Measurements from ENCODE around the gene KLHL22. TPM values are rescaled to one million over a fixed set of nuclear protein-coding genes. Genes with fewer than 3 reads are reported as not detected.
"Not testable (repeated sequence)": the region's sequence is repeated elsewhere in the genome, so short reads cannot be mapped to it uniquely, and the experiment has no call there.

Gene KLHL22
- total RNA-seq, 1 donor from 2014 or later = 21.4 TPM

DNA sequence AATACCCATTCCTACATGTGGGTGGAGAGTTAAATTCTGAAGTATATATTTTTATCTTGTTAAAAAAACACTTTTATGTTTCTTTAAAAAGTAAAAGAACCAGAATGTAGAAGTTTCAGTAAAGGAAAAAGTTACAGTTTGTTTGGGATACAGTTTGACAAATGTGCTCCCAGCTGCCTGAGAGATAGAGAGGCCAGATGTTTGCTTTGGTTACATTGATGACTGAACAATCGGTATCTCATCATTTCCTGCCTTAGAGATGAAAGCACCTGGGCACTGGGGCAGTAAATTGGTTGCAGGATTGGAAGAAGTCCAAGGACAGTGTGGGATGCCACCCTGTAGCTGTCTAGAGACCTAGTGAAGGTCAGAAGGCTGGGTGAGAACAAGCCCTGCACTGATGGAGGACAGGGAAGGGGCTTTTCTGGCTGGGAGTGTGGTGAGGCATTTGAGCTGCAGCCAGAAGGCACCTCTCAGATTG, 28.4 kb upstream of the KLHL22 start:
- no peak for DNase-seq (ENCODE audit: low read depth, low spot score)

DNA sequence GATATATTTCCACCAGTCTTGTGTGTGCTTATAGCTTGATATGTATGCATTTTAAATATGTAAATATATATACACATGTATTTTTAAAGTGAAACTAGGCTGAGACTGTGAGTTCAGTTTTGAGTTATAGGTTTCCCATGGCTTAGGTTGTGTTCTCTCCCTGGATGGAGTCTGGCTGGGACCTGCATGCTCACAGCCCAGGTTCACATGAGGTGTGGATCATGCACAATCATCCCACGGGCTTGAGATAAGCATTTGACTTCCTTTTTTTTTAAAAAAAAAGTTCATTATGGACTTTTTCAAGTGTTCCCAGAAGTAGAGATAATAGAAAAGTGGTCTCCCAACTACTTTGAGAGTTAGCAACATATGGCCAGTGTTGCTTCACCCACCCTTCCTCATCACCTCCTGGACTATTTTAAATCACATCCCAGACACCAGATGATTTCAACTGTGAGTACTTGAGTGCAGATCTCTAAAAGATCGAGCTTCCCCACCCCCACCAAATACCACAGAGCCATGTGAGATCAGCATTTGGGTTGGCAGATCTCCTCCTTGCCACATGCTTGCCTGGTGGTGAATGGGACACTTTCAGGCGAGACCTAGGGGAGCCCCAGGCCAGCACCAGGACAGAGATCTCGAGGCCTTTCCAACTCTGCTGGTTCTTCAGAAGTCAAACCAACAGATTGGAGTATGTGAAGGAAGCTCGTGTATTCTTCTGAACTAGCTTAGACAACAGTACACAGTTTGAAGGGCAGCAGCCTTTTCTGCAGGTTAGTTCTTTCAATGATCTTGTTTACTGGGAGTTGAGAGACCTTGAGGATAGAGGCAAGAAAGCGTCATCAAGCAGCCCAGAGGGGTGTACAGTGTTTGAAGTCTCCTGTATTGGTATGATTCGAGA, 27.7 kb upstream of the KLHL22 start:
- DNase-seq (ENCODE audit: low read depth, low spot score) = no peak

DNA sequence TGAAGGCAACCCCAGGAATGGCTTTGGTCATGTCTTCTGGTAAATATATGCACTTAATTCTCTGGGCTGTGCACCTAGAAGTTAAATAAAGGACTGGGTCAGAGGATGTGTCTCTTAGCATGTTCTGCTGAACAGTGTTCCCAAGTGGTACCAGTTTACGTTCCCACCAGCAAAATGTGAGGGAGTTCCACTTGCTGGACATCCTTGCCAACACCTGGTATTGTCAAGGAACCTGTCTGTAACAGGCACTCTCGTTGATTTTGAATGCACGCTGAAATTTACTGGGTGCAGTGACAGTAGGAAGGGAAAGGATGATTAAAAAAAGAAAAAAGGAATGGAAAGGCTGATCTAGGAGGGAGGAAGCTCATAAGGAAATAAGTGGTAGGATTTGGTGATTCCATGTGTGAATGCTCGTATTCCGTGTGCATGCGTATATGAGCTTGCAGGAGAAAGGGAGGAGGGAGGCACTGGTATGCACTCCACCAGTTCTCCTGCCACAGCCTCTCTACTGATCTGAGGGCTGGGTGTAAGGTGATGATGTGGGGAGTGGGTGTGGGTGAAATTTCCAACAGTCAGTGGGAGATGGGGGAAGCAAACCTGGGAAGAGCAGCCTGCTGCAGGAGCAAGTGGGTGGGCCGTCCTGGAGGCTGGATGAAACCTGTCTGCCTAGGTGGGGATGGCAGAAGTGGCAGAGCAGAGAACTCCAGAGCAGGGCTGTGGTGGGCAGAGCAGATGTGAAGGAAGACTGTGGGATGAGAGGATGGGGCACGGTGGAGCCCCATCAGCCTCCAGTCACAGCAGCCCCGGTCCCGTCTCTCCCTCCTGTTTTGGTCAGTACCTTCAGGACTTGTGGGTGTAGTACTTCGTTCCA, 26.8 kb upstream of the KLHL22 start:
- DNase-seq (ENCODE audit: low read depth, low spot score) = no peak

DNA sequence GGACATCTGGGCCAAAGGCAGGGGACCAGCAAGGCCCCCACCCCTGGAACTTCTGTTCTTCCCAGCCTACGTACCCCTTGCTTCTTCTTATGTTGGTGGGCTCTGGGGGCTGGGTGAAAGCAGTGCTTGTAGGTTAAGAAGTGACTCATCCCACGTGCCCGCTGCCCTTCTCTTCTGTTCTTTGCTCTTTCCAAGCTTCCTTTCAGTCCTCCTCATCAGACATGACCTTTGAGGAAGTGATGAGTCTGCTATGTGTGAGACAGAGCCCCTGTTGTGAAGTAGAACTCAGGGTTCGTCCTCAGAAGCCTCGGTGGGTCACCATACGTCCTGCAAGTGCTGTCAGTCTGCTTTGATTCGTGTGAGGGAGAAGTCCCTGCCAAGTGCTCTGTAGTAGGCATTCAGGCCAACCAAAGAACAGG, 24.5 kb upstream of the KLHL22 start:
- DNase-seq (ENCODE audit: low read depth, low spot score) = no peak

DNA sequence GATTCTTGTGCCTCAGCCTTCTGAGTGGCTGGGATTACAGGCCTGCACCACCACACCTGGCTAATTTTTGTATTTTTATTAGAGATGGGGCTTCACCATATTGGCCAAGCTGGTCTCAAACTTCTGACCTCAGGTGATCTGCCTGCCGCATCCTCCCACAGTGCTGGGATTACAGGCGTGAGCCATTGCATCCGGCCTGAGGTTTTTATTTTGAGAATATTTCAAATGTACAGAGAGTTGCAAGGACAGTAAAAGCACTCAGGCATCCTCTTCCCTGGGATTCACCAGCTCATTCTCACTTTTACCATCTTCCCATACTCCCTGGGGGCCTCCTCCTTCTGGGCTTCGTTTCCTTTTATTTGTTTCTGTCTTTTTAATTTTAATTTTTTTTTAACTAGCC, 24.0 kb upstream of the KLHL22 start:
- no peak for DNase-seq (ENCODE audit: low read depth, low spot score)

DNA sequence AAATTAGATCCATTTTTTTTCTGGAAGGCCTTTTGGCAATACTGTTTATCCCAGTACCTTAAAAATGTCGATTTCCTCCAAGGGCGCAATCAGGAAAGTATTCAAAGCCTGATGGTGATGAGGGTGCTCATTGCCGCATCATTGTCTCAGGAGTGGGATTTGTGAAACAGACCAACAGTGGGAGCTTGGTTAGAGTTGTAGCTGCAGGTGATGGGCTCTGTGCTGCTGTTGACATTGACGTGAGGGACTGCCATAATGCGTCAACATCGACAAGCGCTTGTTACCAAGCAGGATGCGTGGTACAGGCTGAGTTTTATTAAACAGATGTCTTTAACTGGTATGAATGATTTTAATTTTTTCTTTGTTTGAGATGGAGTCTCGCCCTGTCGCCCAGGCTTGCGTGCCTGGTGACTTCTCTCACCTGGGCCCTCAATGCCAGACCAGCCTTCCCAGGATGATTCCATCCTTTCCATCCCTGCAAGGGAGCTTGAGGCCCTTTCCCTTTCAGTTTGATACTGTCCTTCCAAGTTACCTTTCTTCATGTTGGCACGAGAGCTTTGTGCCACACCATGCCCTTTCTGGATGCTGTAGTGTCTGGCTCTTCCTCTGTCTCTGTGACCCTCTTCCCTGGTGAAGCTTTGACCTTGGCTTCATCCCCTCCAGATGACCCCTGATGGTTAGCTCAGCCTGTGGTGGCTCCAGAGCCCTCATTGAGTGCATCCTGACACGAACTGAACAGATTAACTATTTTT, 22.4 kb upstream of the KLHL22 start:
- no peak for DNase-seq (ENCODE audit: low read depth, low spot score)

DNA sequence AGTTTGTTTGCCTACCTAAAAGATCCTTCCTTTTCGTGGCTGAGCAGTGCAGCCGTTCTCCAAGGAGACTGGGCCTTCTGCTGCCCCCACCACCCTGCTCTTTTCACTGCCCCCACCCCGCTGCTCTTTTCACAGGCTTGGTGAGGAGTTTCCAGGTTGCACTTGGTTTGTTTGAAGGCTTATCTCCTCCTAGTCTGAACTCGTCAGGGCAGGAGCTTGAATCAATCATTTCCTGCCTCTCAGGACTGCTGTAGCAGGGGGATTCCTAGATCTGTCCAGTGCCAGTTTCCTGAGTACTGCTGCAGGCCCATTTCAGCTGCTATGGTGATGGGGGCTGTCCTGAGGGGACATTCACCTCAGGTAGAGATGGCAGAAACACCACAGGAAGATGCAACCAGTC, 21.8 kb upstream of the KLHL22 start:
- no peak for DNase-seq (ENCODE audit: low read depth, low spot score)

DNA sequence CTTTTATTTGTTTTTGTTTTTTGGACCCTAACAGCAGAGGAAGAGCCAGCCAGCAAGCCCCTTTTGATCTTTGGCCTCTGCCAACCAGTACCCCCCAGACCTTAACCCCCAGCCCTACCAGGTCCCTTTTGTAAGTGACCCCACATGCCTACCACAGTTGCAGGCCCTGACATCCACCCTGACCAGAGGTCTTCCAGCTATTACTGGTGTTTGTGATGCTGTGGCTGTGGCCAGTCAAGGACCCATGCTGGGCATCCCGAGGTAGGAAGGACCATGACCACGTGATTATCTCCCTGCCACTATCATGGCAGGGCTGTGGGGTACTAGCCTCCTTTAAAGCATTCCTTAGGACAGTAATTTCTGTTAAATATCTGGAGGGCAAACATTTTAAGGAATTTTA, 20.8 kb upstream of the KLHL22 start:
- DNase-seq (ENCODE audit: low read depth, low spot score) = no peak

DNA sequence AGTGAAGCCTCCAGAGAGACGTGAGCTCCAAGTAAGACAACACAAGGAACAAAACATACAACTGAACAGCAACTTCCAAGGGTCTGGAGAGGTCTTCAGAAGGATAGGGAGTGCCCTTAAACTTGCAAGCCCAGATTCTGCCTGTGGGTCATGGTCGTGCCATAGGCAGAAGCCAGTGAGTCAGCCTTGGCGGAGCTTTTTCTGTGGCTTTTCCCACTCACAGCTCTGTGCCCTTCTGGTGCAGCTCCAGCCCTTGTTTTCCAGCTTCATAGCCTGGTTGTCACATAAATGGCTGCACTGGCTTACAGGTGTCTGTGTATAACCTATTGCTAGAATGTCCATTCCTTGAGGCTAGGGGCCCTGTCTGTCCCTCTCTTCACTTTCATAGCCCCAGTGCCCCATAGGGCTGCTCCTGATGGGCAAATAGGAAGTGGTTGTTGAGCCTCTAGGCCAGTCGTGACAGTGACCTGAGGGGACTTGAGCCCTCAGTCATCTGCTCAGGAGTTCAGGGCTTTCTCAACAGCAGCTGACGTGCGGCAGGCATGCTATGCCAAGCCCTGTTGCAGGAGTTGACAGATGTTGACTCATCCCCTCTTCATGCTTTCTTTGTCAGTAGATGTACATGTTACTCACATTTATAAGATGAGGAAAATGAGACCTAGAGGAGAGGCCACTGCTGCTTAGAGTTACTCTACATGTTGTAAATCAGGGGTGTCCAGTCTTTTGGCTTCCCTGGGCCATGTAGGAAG, 19.2 kb upstream of the KLHL22 start:
- no peak for DNase-seq (ENCODE audit: low read depth, low spot score)

DNA sequence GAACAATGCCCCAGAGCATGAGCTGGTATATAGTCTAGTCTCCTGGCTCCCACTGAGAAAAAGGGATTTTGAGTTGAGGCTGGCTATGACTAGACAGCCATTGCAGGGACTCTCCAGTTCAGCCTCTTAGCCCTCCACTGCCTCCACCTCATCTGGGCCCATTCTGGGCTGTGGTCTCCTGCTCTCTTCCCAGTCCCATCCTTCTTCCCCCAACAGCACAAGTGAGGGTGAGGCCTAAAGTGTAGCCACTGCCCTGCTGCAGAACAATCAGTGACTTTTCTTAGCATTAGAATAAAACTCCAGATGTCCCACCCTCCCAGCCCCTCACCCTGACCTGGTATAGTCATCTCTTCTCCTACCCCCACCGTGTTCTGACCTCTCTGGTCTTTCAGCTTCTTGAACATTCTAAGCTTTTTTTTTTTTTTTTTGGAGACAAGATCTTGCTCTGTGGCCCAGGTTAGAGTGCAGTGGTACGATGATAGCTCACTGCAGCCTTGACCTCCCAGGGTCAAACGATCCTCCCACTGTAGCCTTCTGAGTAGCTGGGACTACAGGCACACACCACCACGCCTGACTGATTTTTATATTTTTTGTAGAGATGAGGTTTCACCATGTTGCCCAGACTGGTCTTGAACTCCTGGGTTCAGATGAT, 16.1 kb upstream of the KLHL22 start:
- no peak for DNase-seq (ENCODE audit: low read depth, low spot score)

DNA sequence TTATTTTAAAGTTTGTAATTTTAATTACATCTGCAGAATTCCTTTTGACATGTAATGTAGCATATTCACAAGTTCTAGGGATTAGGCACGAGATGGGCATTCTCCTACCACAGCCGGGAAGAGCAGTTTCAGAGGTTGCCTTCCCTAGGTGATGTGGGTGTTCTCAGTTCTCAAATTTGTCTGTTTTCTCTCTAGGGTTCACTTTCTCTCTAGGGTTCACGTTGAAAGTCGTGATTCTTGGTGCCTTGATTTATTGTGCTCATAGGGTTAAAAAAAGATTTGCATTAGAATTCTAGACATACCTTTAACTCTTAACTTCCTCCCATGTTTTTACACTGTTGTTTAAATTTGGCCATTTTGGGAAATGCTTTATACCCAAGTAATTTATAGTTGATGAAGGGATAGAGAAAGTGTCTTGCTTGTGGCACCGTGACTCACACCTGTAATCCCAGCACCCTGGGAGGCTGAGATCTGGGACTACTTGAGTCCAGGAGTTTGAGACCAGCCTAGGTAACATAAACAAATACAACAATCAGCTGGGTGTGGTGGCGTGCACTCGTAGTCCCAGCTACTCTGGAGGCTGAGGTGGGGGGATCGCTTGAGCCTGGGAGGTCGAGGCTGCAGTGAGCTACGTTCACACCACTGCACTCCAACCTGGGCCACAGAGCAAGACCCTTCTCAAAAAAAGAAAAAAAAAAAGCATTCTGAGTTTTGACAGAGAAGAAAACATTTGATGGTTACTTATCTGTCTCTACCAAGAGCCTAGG, 15.4 kb upstream of the KLHL22 start:
- DNase-seq (ENCODE audit: low read depth, low spot score) = no peak

DNA sequence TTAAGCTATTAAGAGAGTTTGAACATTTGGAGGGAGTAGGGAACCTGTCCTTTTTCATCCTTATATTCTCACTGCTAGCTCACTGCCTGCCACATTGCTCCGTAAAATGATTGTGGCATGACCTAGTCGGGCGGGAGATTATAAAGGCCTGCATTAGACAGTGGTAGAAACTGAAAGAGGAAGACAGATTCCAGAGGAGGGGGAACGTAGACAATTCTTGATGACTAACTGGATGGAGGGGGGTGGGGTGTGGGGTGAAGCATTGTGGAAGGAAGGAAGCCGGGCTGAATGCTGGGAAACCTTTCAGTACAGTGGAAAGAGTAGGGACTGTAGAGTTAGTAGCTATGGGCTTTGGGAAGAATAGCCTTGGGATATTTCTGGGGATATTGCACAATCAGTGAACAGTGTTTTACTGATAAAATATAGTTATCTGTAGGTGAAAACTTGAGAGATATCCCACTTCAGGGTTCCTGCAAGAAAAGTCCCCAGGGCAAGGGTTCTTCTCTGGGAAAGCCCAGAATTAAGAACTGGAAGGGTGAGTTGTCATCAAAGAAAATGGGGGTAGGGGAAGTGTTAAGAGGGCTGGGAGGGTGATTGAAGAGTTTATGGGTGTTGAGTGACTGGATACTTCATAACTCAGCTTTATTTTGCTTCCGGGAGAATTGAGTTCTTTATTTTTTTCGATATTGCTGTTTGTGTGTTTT, 13.9 kb upstream of the KLHL22 start:
- DNase-seq (ENCODE audit: low read depth, low spot score) = peak; percentile 84

DNA sequence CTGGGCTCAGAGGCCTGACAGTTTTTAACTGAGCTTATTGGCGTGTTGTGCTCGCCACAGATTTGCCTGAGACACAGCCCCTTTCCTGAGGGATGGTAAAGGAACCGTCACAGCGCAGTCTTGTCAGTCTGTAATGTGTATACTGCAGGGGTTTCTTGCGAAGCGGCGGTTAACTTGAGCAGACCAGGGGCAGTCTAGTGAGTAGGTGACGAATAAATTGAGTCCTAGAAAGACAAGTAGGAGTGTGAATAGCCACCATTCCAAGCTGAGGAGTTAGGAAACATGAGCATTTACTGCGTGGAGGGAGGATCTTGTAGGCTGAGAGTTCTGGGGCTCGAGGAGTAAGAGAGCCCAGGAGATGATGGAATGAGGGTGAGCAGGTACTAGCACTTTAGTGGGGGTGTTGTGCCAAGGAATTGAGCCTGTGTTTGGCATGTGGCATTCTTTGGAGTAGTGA, 13.2 kb upstream of the KLHL22 start:
- DNase-seq (ENCODE audit: low read depth, low spot score) = no peak

DNA sequence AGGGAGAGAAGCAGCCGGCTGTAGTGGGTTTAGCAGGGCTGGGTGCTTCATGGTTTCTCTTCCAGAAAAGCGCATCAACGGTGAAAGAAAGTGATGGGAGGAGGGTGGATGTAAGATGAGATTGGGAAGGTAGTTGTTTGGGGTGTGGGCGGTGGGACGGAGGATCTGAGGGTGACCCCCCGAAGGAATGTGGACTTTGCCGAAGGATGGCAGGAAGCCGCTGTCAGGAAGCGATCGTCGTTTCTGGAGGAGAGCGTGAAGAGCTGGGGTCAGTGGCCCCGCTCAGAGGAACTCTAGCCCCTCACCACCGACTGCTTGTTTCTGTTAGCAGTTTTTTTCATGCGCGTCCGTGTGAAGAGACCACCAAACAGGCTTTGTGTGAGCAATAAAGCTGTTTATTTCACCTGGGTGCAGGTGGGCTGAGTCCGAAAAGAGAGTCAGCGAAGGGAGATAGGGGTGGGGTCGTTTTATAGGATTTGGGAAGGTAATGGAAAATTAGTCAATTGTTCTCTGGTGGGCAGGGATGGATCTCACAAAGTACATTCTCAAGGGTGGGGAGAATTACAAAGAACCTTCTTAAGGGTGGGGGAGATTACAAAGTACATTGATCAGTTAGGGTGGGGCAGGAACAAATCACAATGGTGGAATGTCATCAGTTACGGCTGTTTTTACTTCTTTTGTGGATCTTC, 12.6 kb upstream of the KLHL22 start:
- not testable (repeated sequence) for DNase-seq (ENCODE audit: low read depth, low spot score)

DNA sequence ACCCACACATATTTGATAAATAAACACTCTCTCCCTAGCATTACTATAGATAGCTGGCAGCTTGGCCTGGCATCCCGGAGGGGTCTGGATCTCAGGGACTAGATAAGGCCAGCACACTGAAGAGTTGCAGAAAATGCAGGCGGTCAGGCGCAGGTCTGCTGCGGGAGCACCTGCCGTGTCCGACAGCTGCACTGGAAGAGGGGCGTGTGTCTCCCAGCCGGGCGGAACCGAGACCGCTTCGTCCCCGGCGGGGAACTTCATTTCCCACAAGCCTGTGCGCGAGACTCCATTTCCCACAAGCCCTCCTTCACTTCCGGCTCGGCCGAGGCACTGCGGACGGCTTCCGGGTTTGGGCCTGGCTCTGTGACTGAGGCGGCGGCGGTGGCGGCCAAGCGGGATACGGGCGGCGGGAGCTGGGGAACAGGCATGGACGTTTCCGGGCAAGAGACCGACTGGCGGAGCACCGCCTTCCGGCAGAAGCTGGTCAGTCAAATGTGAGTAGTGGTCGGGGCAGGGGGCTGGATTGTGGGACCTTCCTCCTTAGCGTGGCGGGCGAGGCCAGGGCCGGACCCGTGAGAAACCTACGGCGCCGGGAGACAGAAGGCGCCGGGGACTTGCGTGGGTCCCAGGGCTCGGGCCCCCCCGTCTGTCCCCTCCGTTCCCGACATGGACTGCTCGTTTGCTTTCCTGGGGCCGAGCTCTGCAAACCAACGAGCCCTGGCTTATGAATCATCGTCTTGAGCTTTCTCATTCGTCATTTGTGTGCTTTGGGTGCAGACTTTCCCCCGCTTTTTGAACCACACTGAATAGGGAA, 11.9 kb upstream of the KLHL22 start, which contains the start of gene MED15:
Gene MED15 (plus strand): TSS at position 358 of the 814 bp plus-strand sequence. CDS start 69 bp downstream, at position 427.
- DNase-seq (ENCODE audit: low read depth, low spot score) = no peak

DNA sequence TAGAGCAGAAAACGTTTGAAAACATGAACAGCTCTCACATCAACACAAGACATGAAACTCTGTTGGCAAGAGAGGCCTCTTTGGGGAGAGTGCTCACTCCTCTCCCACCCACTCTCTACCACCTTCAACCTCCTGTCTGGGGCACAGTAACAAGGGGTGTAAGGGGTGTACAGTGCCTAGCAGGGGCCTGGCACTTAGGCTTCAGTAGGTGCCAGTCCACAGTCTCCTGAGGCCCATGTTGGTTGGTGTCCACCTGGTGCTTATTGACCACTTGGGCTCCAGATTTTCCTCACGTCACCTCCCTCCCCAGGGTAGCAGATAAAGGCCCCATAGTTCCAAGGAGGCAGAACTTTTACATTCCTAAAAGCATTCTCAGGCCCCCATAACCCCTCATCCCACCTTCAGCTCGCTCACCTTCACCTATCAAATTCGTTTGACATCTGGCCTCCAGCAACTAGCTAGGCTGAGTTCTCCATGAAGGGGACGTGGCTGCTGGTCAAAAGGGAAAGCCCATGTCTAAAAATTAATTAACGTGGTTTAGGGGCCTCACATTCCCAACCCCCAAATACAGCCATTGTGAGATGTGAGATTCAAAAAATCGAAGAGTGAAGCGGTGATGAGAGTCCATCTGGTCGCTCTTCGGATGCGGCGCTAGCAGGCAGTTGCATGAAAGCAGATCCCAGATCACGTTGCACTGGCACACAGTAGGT, 11.1 kb upstream of the KLHL22 start:
- DNase-seq (ENCODE audit: low read depth, low spot score) = no peak

Data from pulmonary artery endothelial cell (primary cell).